ENCODE measurements around the gene DNLZ.

Gene DNLZ

DNA sequence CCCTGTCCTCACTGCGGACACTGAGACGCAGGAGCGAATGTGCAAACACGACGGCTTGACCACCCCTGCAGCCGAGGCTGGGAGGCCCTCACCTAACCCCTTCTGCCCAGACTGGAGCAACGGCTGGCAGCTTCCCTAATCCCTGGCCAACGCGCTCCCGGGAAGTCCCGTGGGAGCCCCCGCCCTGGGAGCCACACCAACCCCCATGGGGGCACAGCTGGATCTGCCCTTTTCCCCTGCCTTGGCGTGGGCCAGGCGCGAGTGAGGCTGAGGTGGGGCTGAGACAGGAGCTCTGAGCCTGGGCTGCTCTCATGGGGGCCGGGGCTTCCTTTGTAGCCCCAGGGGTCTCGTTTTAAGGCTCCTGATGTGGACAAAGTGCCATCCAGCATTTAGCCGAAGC is 4.6 kb upstream of the DNLZ start:
- Histone ChIP-seq H3K9ac (ENCODE audit: insufficient read length, low read depth) (peak overlapping the region; percentile 8), H3K27me3 (ENCODE audit: insufficient read depth, insufficient read length) (no peaks in the 10 kb centered on the region), H3K9me3 (ENCODE audit: insufficient read depth, low read length) (no peaks in the 10 kb centered on the region; the same call in 1 of the 2 replicates), H3K36me3 (ENCODE audit: insufficient read depth, insufficient read length, low read length) (peaks cover 84% of the 10 kb centered on the region), H3K4me1 (ENCODE audit: insufficient read depth, insufficient read length) (peaks cover 27% of the 10 kb centered on the region), H3K4me3 (ENCODE audit: insufficient read length, low read depth) (no peak overlapping the region)
- DNase-seq (ENCODE audit: low read depth, low spot score) = no peak
- no peak for TF ChIP-seq SUZ12 (IDR thresholded peaks at IDR 0.05; ENCODE audit: extremely low read depth, insufficient read depth, insufficient read length)
- TF ChIP-seq YY1 (IDR thresholded peaks at IDR 0.05; ENCODE audit: insufficient read depth, insufficient read length) = no peak
- no peak for TF ChIP-seq ZNF274 (IDR thresholded peaks at IDR 0.05; ENCODE audit: low read depth, low read length)

DNA sequence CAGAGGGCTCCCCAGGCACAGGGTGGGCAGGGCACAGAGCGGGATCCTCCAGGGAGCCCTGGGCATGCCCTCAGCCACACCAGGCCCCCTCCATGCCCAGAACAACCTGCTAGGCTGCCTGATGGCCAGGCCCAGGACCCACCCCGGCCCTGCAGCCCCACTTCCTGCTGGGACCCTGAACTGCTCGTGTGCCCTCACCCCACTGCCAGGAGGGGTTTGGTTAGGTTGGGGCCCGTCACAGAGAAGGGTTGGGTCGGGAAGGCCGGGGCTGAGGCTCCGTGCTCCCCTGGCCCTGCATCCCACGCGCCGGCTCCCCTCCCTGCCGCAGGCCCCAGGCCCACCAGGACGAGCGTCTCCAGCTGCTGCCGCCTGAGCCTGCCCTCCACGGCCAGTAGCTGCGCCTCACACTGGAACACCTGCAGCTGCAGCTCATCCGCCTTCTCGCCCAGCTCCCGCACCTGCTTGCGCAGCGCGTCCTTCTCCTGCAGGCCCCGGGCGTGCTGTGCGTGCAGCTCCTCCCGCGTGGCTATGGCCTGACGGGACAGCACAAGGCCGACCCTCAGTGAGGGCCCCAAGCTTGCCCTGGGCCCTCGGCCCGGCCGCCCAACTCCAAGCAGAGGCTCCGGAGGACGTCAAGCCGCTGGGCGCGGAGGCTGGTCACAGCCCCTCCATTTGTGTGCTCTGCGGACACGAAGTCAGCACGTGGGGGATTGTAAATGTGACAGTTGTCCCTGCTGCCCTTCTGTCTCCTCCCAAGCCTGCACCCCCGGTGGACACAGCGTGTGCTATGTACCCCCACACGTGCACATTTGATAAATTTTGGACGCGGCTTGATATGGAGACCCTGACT is 4.0 kb upstream of the DNLZ start:
- H3K9ac ChIP-seq (ENCODE audit: insufficient read length, low read depth) = peak overlapping the region; percentile 8
- DNase-seq (ENCODE audit: low read depth, low spot score) = no peak
- H3K4me1 ChIP-seq (ENCODE audit: insufficient read depth, insufficient read length) = peaks cover 22% of the 10 kb centered on the region
- no peak for TF ChIP-seq SUZ12 (IDR thresholded peaks at IDR 0.05; ENCODE audit: extremely low read depth, insufficient read depth, insufficient read length)
- TF ChIP-seq ZNF274 (IDR thresholded peaks at IDR 0.05; ENCODE audit: low read depth, low read length) = no peak
- no peak for TF ChIP-seq YY1 (IDR thresholded peaks at IDR 0.05; ENCODE audit: insufficient read depth, insufficient read length)
- H3K4me3 ChIP-seq (ENCODE audit: insufficient read length, low read depth) = no peak overlapping the region
- H3K36me3 ChIP-seq (ENCODE audit: insufficient read depth, insufficient read length, low read length) = peaks cover 81% of the 10 kb centered on the region
- no peaks in the 10 kb centered on the region for H3K27me3 ChIP-seq (ENCODE audit: insufficient read depth, insufficient read length)
- H3K9me3 ChIP-seq (ENCODE audit: insufficient read depth, low read length) = no peaks in the 10 kb centered on the region; the same call in 1 of the 2 replicates

DNA sequence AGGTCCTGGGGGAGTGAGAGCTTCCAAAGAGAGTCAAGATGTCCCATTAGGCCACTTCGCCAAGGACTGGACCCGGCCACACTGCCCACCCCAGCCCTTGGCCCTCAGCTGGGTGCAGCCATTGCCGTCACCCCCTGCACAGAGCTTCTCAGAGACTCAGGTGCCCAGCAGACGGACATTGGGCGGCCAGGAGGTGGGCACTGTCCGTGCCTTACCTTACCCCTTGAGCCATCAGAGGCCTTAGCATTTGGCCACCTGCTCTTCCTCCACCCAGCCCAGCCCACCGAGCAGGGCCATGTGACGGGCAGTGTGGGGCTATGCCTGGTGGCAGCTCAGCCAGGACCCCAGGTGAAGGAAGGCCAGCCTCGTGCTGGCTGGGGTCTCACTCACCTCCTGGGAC is 3.3 kb upstream of the DNLZ start:
- DNase-seq (ENCODE audit: low read depth, low spot score) = no peak
- Histone ChIP-seq H3K9me3 (ENCODE audit: insufficient read depth, low read length) (no peaks in the 10 kb centered on the region; the same call in 1 of the 2 replicates), H3K4me1 (ENCODE audit: insufficient read depth, insufficient read length) (peaks cover 23% of the 10 kb centered on the region), H3K9ac (ENCODE audit: insufficient read length, low read depth) (no peak overlapping the region), H3K36me3 (ENCODE audit: insufficient read depth, insufficient read length, low read length) (peaks cover 82% of the 10 kb centered on the region), H3K27me3 (ENCODE audit: insufficient read depth, insufficient read length) (no peaks in the 10 kb centered on the region), H3K4me3 (ENCODE audit: insufficient read length, low read depth) (no peak overlapping the region)
- TF ChIP-seq YY1 (IDR thresholded peaks at IDR 0.05; ENCODE audit: insufficient read depth, insufficient read length) (no peak), ZNF274 (IDR thresholded peaks at IDR 0.05; ENCODE audit: low read depth, low read length) (no peak), SUZ12 (IDR thresholded peaks at IDR 0.05; ENCODE audit: extremely low read depth, insufficient read depth, insufficient read length) (no peak)

DNA sequence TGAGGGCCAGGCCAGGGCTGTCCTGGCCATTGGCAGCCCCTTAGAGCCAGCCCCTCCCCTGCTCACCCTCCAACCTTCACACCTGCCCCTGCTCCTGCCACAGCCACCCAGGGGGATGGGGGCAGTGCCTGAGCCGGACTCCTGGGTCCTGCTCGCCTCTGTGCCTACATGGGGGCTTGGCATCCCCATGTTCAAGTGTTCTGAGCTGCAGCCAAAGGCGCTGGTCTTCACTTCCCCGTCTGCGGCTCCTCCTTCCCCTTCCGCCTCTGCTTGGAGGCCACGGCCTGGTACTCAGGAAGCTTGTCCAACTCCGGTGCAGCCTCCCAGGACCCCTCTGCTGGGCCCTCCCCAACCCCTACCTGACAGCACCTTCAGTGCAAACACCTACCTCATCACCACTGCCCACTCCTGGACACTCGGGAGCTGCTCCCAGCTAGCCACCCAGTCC is 2.3 kb upstream of the DNLZ start:
- no peak for DNase-seq (ENCODE audit: low read depth, low spot score)
- peaks cover 83% of the 10 kb centered on the region for H3K36me3 ChIP-seq (ENCODE audit: insufficient read depth, insufficient read length, low read length)
- H3K4me1 ChIP-seq (ENCODE audit: insufficient read depth, insufficient read length) = peaks cover 23% of the 10 kb centered on the region
- no peak for TF ChIP-seq YY1 (IDR thresholded peaks at IDR 0.05; ENCODE audit: insufficient read depth, insufficient read length)
- no peak for TF ChIP-seq SUZ12 (IDR thresholded peaks at IDR 0.05; ENCODE audit: extremely low read depth, insufficient read depth, insufficient read length)
- TF ChIP-seq ZNF274 (IDR thresholded peaks at IDR 0.05; ENCODE audit: low read depth, low read length) = no peak
- no peak overlapping the region for H3K4me3 ChIP-seq (ENCODE audit: insufficient read length, low read depth)
- no peak overlapping the region for H3K9ac ChIP-seq (ENCODE audit: insufficient read length, low read depth)
- H3K27me3 ChIP-seq (ENCODE audit: insufficient read depth, insufficient read length) = no peaks in the 10 kb centered on the region
- no peaks in the 10 kb centered on the region; the same call in 1 of the 2 replicates for H3K9me3 ChIP-seq (ENCODE audit: insufficient read depth, low read length)

DNA sequence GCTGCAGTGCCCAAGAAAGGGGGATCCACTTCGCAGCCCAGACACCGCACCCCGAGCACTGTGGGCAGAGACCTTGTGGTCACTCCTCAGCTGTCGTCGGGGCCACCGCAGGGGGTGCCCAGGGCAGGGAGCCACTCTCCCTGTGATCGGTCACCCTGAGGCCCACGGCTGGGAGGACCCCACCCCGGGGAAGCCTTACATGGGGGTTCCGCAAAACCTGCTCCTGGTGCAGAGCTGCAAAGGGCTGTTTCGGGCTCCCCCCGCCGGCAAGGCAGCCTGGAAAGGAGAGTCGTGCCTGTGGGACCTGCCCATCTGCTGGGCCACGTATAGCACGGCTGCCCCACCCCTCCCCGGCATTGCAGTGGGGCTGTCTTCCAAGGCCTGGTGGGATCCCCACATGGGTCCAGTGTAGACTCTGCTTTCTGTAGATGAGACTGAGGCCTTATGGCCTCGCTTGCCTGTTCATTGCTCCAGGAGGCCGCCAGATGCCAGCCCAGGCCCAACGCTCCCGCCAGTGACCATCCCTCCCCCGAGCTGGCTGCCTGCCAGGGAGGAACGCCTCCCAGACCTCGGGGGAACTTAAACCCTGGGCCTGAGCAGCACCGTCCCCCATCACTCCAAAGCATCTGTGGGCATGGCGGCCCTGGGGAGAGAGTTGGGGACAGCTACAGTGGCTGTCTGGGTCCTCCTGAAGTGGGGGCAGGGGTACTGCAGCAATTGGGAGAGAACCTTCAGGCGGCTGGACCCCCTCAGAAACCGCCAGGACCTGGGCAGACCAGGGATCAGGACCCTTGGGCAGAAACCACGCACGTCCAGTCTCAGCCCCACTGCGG is 1.6 kb upstream of the DNLZ start:
- no peak overlapping the region for H3K4me3 ChIP-seq (ENCODE audit: insufficient read length, low read depth)
- no peak for DNase-seq (ENCODE audit: low read depth, low spot score)
- H3K36me3 ChIP-seq (ENCODE audit: insufficient read depth, insufficient read length, low read length) = peaks cover 80% of the 10 kb centered on the region
- H3K27me3 ChIP-seq (ENCODE audit: insufficient read depth, insufficient read length) = no peaks in the 10 kb centered on the region
- peaks cover 23% of the 10 kb centered on the region for H3K4me1 ChIP-seq (ENCODE audit: insufficient read depth, insufficient read length)
- H3K9me3 ChIP-seq (ENCODE audit: insufficient read depth, low read length) = no peaks in the 10 kb centered on the region; the same call in 1 of the 2 replicates
- TF ChIP-seq YY1 (IDR thresholded peaks at IDR 0.05; ENCODE audit: insufficient read depth, insufficient read length) (no peak), ZNF274 (IDR thresholded peaks at IDR 0.05; ENCODE audit: low read depth, low read length) (no peak), SUZ12 (IDR thresholded peaks at IDR 0.05; ENCODE audit: extremely low read depth, insufficient read depth, insufficient read length) (no peak)
- H3K9ac ChIP-seq (ENCODE audit: insufficient read length, low read depth) = peak overlapping the region; percentile 8

DNA sequence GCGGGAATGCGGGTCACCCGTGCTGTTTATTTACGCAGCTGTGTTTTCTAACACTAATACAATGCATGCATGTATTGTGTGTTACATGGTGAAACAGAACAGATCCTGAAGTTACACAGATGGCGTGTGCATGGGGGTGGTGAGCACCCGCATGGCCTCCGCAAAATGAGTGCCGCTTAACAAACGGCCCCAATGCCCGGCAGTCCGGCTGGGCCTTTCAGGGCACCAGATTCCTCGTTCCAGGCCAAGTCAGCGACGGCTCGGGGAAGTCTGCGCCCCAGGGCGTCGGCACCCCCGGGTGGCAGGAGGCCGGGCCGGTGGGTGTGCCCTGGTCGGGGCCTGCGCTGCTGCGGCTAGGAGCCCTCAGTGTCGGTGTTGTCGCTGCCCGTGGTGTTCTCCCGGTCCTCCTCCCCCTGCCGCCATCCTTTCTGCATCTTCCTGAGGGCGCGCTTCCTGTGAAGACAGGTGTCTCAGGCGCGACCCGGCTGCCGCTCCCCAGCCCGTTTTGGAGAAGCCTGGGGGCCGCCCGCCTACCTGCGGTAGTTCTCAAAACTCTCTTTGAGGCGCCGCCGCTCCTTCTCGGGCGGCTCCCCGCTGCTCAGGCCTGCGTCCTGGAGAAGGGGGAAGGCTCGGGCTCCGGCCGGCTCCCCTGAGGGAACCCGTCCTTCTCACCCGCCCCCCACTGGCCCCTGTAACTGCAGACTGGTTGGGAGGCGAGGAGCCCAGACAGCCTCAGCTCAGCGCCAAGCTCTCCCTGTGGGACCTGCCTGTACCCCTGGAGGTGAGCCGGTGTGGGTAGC is 605 bp upstream of the DNLZ start:
- Histone ChIP-seq H3K9ac (ENCODE audit: insufficient read length, low read depth) (peak overlapping the region; percentile 96), H3K27me3 (ENCODE audit: insufficient read depth, insufficient read length) (no peaks in the 10 kb centered on the region), H3K4me1 (ENCODE audit: insufficient read depth, insufficient read length) (peaks cover 23% of the 10 kb centered on the region), H3K36me3 (ENCODE audit: insufficient read depth, insufficient read length, low read length) (peaks cover 80% of the 10 kb centered on the region), H3K4me3 (ENCODE audit: insufficient read length, low read depth) (peak overlapping the region; percentile 87), H3K9me3 (ENCODE audit: insufficient read depth, low read length) (no peaks in the 10 kb centered on the region; the same call in 1 of the 2 replicates)
- DNase-seq (ENCODE audit: low read depth, low spot score) = no peak
- TF ChIP-seq YY1 (IDR thresholded peaks at IDR 0.05; ENCODE audit: insufficient read depth, insufficient read length) (no peak), SUZ12 (IDR thresholded peaks at IDR 0.05; ENCODE audit: extremely low read depth, insufficient read depth, insufficient read length) (no peak), ZNF274 (IDR thresholded peaks at IDR 0.05; ENCODE audit: low read depth, low read length) (no peak)
